H1 (cell line): ENCODE measurements around the gene LINC01488. TPM values are rescaled to one million over a fixed set of nuclear protein-coding genes. Genes with fewer than 3 reads are reported as not detected.

Source experiments
- CBX8 ChIP-seq: fragments of 300-800, 300-1000 bp; sonication (generic); IDR thresholded peaks from 2 replicates; pipeline ENCODE4 v1.7.1; 2016; ENCODE audit warnings: low read depth, low read length, borderline replicate concordance
- RFX5 ChIP-seq: IDR thresholded peaks from 2 replicates; pipeline ENCODE4 v1.6.1; 2011; ENCODE audit warnings: low read depth, low read length, improper control_type of control experiment, borderline replicate concordance
- polyA plus RNA-seq, 7 experiments: library from polyadenylated mRNA; depleted of rRNA in 3 of 7; stranded (reverse) in 5 of 7; unstranded in 2 of 7; fragments of >200 nt in 5 of 7; fragments of 200-250 nt in 2 of 7; gene quantifications; 1 replicate in 5 of 7; 2 replicates in 1 of 7; 4 replicates in 1 of 7; pipeline versions ENCODE4 v1.2.1 to v1.2.3, GENCODE V29; 2011 to 2013; ENCODE audit warnings: missing spikeins in 2 of 7, mixed read lengths in 2 of 7
- total RNA-seq: library from RNA; stranded (reverse); fragmentation: NEBNext Ultra II Directional; extraction: Animal tissue kit (Norgen Biotek cat#: 25700); gene quantifications from 2 replicates; pipeline ENCODE4 v1.2.1, GENCODE V29; 2021

Gene LINC01488
- total and polyA plus RNA-seq, 2 of the 8 experiments (the other 6 are each of a cell fraction or from before 2014, with no cell fraction given) = not detected

- TF ChIP-seq CBX8 (no peak), RFX5 (no peak)
These were observed 47.5 kb downstream of the LINC01488 start (continued) for GRCh38 chr11:69529001-69529400.
